Activated T-cell treated with anti-CD3 and anti-CD28 coated beads, Interleukin-2, amount 50 U/mL, for 1 hour (primary cell): ENCODE measurements around the gene COL4A1.

Experiments
- DNase-seq: peaks from one replicate; pipeline ENCODE4 v3.0.0-alpha.2; 2020

Gene COL4A1

GRCh38 chr13:110186231-110186855 lies 120.6 kb downstream of the COL4A1 start:
- no peak for DNase-seq

DNA sequence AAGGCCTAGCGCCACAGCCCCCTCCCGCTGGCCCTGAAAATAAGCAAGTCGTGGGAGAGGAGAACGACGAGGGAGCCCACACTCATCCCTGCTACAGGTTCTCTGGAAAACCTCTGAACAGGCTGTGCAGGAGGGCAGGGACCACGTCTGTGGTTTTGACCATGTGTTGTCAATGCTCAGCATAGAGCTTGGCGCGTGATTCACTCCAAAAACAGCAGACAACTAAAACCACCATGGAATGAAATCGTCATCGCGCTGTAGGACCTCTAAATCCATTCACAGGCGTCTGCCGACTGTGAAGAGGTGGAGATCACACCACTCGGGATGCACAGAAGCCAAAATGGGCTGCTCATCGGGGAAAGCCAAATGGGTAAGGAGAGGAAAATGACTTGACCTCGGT lies 121.3 kb downstream of the COL4A1 start:
- DNase-seq: no peak

GRCh38 chr13:110183910-110184309 lies 123.0 kb downstream of the COL4A1 start:
- no peak for DNase-seq

DNA sequence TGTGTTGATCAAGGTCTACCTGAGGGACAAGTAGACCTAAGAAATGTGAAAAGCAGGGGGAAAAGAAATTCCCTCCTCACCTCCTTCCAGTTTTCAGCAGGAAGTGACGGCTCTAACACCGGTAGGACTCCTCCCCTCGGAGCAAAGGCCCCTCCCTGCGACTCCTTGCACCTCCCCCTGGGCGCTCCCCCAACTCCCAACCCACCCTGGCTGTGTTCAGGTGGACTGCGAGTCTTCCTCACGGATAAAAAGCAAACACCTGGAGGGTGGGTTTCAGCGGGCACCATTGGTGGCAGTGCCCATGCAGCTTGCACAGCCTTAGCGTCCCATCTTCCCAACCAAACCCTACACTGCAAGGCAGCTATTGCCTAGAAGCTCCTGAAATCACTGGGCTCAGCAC lies 124.5 kb downstream of the COL4A1 start:
- DNase-seq: no peak

DNA sequence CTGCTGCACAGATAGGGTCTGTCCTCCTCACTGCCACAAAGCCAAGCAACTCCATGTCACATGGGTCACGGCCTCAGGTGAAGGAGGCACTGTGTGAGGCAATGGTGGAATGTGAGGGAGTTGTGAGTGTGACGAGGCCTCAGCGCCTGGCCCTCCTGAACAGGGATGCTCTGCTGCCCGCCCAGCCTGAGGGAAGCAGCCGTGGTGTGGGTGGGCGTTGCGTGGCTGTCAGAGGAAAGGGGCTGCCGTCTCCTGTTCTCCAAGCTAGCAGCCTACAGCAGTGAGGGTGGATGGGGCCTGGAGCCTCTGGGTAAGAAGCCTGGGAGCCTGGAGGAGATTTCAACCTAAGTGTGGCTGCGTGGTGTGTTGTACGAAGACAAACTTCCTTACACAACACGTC lies 125.0 kb downstream of the COL4A1 start:
- DNase-seq: no peak

DNA sequence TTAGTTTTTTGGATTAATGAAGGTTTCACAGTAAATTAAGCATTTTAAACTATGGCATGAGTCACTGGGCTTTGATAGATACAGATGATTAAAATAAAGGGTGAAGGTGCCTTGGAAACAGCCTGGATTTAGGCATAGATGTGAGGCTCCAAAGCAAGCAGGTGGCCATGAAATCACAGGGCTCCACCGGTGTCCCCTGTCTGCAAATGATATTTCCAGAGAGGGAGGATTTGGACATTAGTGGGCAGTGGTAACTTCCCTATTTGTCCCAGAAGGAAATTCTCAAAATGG lies 127.2 kb downstream of the COL4A1 start:
- DNase-seq: no peak

DNA sequence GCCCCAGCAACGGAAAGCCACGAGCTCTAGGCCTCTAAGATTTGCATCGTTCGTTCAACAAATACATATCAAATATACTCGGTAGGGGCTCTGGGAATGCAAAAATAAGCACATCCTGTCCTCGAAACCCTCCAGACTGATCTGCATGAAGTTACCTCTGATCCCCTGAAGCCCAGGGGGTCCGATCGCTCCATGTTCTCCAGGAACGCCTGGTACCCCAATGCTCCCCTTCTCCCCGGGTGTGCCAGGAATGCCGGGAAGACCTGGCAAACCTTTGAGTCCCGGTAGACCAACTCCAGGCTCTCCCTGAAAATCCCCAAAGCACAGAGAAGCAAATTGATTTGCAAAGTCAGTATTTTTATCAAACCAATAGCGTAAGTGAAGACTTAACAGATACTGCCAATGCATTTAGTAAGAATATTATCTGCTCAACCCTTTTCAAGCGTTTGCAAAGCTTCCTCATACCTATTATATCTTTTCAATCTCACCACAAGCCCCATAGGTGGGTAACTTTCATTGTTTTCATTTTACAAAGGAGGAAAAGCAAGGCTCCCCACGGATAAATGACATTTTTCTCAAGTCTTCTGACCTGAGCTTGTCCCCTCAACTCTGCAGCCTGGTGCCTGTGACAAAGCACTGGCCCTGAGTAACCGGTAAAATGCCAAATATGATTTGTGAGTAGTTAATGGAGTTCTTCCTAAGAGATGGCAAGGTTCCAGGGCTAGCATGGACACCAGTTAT lies 127.7 kb downstream of the COL4A1 start:
- no peak for DNase-seq

GRCh38 chr13:110177790-110178189 lies 129.2 kb downstream of the COL4A1 start:
- no peak for DNase-seq

GRCh38 chr13:110176431-110176830 lies 130.5 kb downstream of the COL4A1 start:
- DNase-seq: no peak

- no peak for DNase-seq
Measured at GRCh38 chr13:110173247-110173818, 133.6 kb downstream of the COL4A1 start.

GRCh38 chr13:110170882-110171281 lies 136.1 kb downstream of the COL4A1 start:
- DNase-seq: no peak

- DNase-seq: no peak
Measured at GRCh38 chr13:110170020-110170790, 136.8 kb downstream of the COL4A1 start.

GRCh38 chr13:110168999-110169933 lies 137.7 kb downstream of the COL4A1 start:
- DNase-seq: no peak

- DNase-seq: no peak
Measured at GRCh38 chr13:110166598-110166997, 140.4 kb downstream of the COL4A1 start.

- no peak for DNase-seq
Measured at GRCh38 chr13:110164706-110165105, 142.3 kb downstream of the COL4A1 start.

DNA sequence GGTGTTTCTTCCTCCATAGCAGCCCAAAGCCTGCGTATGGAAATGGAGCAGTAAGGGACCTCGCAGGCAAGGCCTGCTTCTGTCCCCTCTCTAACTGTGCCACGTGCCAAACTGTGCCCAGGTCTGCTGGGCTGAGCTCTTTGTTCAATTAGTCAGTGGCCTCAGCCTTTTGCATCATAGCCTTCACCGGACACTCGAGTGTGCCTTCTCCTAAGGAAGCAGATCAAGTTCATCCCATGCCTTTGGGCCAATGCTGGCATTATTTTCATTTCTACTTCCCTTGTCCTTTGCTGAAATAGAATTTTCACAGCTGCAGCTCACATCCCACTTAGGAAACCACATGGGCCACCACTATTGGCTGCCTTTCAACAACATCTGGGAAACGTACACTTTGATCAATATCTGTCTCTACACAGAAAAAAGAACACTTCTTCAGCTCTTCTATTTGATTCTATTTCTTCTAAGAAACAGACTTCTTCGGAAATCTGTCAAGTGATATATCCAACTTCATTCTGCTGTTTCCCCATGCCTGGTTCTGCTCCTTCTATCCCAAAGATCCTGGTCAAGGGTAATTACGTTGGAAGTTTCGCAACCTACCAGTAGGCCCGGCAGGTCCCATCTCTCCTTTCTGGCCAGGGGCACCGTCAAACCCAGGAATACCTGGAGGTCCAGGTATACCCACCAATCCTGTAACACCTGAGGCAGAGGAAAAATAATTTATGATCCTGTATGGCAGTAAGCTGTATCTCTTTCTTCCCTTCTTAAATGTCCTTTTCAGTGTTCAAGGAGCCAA lies 143.9 kb downstream of the COL4A1 start:
- DNase-seq: no peak

- no peak for DNase-seq
Measured at GRCh38 chr13:110162053-110162452, 144.9 kb downstream of the COL4A1 start.

DNA sequence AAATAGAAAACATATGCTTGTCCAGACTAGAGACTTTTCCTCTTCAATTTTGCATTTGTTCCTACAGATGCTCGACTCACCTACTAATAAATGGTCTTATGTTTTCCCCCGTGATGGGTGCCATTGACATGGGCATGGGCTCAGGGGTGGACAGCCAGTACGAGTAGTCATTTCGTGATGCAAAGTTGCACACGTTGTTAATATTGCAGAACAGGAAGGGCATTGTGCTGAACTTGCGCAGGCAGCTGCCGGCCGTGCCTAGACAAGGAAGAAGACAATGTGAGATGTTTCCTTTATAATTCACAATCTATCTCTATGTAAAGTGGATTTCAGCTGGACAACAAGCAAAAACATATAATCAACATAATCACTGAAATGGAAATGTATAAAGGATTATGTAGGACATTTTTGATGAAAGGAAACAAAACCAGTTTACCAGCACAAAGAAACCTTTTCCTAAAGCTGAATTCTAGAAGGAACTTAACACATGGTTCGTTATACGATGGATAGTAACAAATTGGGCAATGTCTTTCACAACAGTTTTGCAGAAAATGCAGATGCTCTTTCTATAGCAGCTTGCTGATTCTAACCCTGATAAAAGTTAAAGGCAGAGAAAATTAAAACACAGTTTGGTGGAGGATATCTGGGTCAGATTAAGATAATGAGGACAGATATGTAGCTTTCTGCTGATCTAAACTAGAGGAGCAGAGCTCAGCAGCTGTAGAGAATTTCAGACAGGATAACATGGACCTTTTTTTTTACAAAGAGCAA lies 145.7 kb downstream of the COL4A1 start:
- DNase-seq: no peak

DNA sequence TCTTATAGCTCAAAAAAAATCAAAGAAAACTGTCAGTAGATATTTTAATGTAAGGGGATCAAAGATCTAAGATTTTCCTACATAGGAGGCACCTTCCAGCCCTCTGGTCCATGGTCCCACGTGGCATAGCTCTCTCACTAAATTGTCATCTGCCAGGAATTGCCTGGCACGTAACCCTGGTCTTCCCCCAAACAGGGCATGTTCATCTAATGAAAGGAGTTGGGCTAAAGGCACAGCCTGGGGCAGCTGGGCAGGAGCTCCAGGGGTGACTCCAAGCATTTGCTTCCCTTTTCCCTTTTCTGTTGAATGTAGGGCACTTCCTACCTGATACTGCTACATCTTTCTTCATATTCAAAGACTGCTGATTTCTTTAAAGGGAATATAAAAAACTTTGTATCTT lies 148.7 kb downstream of the COL4A1 start:
- no peak for DNase-seq

- DNase-seq: no peak
Measured at GRCh38 chr13:110157718-110158117, 149.2 kb downstream of the COL4A1 start.
